ENCODE measurements around the gene MEI4. TPM values are rescaled to one million over a fixed set of nuclear protein-coding genes. Genes with fewer than 3 reads are reported as not detected.

The MEI4 gene
- total and polyA plus RNA-seq, 10 of the 15 experiments (the other 5 are each of a cell fraction or from before 2014, with no cell fraction given): 0.03 to 0.04 (median 0.03) TPM; not detected in 7

- Histone ChIP-seq H3K27ac (ENCODE audit: control insufficient read depth, insufficient read depth) (no peak overlapping the region), H2AFZ (ENCODE audit: control insufficient read depth, low read depth, low read length) (no peak overlapping the region), H3K27me3 (replicated peaks in 1 of 2; ENCODE audit: control insufficient read depth in 2 of 2, insufficient read depth in 2 of 2, low read length in 1 of 2) (no peaks in the 10 kb centered on the region), H3K79me2 (ENCODE audit: control insufficient read depth, insufficient read depth, low read length) (no peaks in the 10 kb centered on the region), H3K4me3 (no peak overlapping the region), H3K4me1 (ENCODE audit: control insufficient read depth, insufficient read depth, low read length) (no peaks in the 10 kb centered on the region), H4K20me1 (ENCODE audit: control insufficient read depth, insufficient read depth) (no peaks in the 10 kb centered on the region), H3K4me2 (ENCODE audit: control insufficient read depth, insufficient read depth) (no peak overlapping the region), H3K36me3 (ENCODE audit: control insufficient read depth in 2 of 2, insufficient read depth in 2 of 2, low read length in 1 of 2) (no peaks in the 10 kb centered on the region), H3K9ac (ENCODE audit: control insufficient read depth, insufficient read depth, low read length) (no peak overlapping the region), H3K9me3 (replicated peaks; ENCODE audit: control insufficient read depth, insufficient read depth, low read length) (no peaks in the 10 kb centered on the region)
- in situ Hi-C loops (cut with MboI): no loop called here
- ChIA-PET RAD21 (ENCODE audit: unreplicated experiment) (no interaction called here), SMC1A (ENCODE audit: uncharacterized antibody, unreplicated experiment) (interaction anchor here (1.0 to 2.3 kb wide), 4 partner anchors 10 to 373 kb away, joined by 3 to 7 read pairs (median 5); no protein-coding TSS in a partner anchor), CTCF (no interaction called here), POLR2A (no interaction called here)
- FAIRE-seq (no peak), ATAC-seq (no peak), DNase-seq (ENCODE audit: low read depth, low spot score) (no peak)
- TF ChIP-seq SUPT20H (IDR thresholded peaks at IDR 0.05; ENCODE audit: borderline replicate concordance, control insufficient read depth, low read depth, low read length) (no peak), BHLHE40 (IDR thresholded peaks at IDR 0.05; ENCODE audit: borderline replicate concordance in 1 of 2, low read depth in 2 of 2, low read length in 1 of 2) (no peak), PBX3 (IDR thresholded peaks at IDR 0.05; ENCODE audit: insufficient replicate concordance, low read depth, low read length) (no peak), MXI1 (IDR thresholded peaks at IDR 0.05; ENCODE audit: low read depth, low read length) (no peak), ZBTB40 (IDR thresholded peaks at IDR 0.05; ENCODE audit: borderline replicate concordance) (no peak), MTA2 (IDR thresholded peaks at IDR 0.05; ENCODE audit: low read depth) (no peak), SMAD1 (IDR thresholded peaks at IDR 0.05; ENCODE audit: low read depth, partially characterized antibody) (no peak), HCFC1 (IDR thresholded peaks at IDR 0.05; ENCODE audit: low read length) (no peak), POLR2A (IDR thresholded peaks at IDR 0.05; ENCODE audit: low read depth, low read length) (no peak), RB1 (IDR thresholded peaks at IDR 0.05; ENCODE audit: borderline replicate concordance) (no peak)
- intact Hi-C loops (cut with micrococcal nuclease; ENCODE audit: unreplicated experiment): no loop called here
- 5% methylated on average over 2 of the region's 2 CpGs for WGBS (ENCODE audit: insufficient coverage, insufficient replicate concordance, low lambda C conversion rate, missing lambda C conversion rate)
- BruUV-seq (replicated peaks): no TSS peak
Observed at GRCh38 chr6:77839292-77839691, 186.5 kb downstream of the MEI4 start.

Data from GM12878 (cell line).